NCI-H82 treated with DMSO at 0.1 percent for 48 hours (cell line): ENCODE results near the gene KRT10.
A peak's percentile ranks its signal among the peaks of the same experiment; 100 is the strongest.
"Not testable (repeated sequence)": the region's sequence is repeated elsewhere in the genome, so short reads cannot be mapped to it uniquely, and the experiment has no call there.

Experiments
- DNase-seq: peaks from one replicate; lab custom pipeline; 2025; ENCODE audit not compliant: unreplicated experiment; lab: John Stamatoyannopoulos, UW

Gene KRT10

GRCh38 chr17:40822132-40822812 lies at the start of gene KRT10:
Gene KRT10, minus strand, starts transcription at chr17:40822614. Its CDS starts 29 bp downstream, at chr17:40822585.
- no peak for DNase-seq

GRCh38 chr17:40871316-40871715 lies 48.9 kb upstream of the KRT10 start:
- DNase-seq, result no peak

GRCh38 chr17:40870136-40870535 lies 47.7 kb upstream of the KRT10 start:
- no peak for DNase-seq

GRCh38 chr17:40866838-40867237 lies 44.4 kb upstream of the KRT10 start, which contains the start of gene KRT12:
Gene KRT12, minus strand, starts transcription at chr17:40867223. Its CDS starts 37 bp downstream, at chr17:40867186.
- DNase-seq, result no peak

GRCh38 chr17:40864661-40865390 lies 42.4 kb upstream of the KRT10 start:
- DNase-seq, result no peak

GRCh38 chr17:40862985-40863733 lies 40.7 kb upstream of the KRT10 start:
- DNase-seq, result no peak

- DNase-seq, result peak; percentile 4
Measured at GRCh38 chr17:40859536-40859935, 37.1 kb upstream of the KRT10 start.

- DNase-seq, result not testable (repeated sequence)
Measured at GRCh38 chr17:40858667-40859066, 36.3 kb upstream of the KRT10 start.

- DNase-seq, result no peak
Measured at GRCh38 chr17:40857535-40857934, 35.1 kb upstream of the KRT10 start.

- DNase-seq, result no peak
Measured at GRCh38 chr17:40854175-40854814, 31.9 kb upstream of the KRT10 start.

GRCh38 chr17:40852364-40852763 lies 29.9 kb upstream of the KRT10 start:
- DNase-seq, result no peak

- no peak for DNase-seq
Measured at GRCh38 chr17:40850293-40850972, 28.0 kb upstream of the KRT10 start.

GRCh38 chr17:40849723-40850122 lies 27.3 kb upstream of the KRT10 start:
- no peak for DNase-seq

GRCh38 chr17:40848583-40849235 lies 26.3 kb upstream of the KRT10 start:
- no peak for DNase-seq

- DNase-seq, result no peak
Measured at GRCh38 chr17:40846515-40847144, 24.2 kb upstream of the KRT10 start.

GRCh38 chr17:40844671-40845107 lies 22.3 kb upstream of the KRT10 start:
- no peak for DNase-seq

GRCh38 chr17:40843242-40843641 lies 20.8 kb upstream of the KRT10 start:
- no peak for DNase-seq

- no peak for DNase-seq
Measured at GRCh38 chr17:40841246-40841645, 18.8 kb upstream of the KRT10 start.

- DNase-seq, result no peak
Measured at GRCh38 chr17:40839194-40839593, 16.8 kb upstream of the KRT10 start.

GRCh38 chr17:40836020-40836419 lies 13.6 kb upstream of the KRT10 start:
- DNase-seq, result no peak
